HG03558 (cell line): ENCODE data around the gene ZP3.
"Not testable (repeated sequence)": the region's sequence is repeated elsewhere in the genome, so short reads cannot be mapped to it uniquely, and the experiment has no call there.

ENCODE experiments used
- ATAC-seq: cut with Tn5 transposase; IDR thresholded peaks from one replicate; pipeline ENCODE4 v1.9.1; 2021; ENCODE audit warnings: moderate number of reproducible peaks; ENCODE audit not compliant: unreplicated experiment; ENCODE audit errors: extremely low read depth

Gene ZP3

DNA sequence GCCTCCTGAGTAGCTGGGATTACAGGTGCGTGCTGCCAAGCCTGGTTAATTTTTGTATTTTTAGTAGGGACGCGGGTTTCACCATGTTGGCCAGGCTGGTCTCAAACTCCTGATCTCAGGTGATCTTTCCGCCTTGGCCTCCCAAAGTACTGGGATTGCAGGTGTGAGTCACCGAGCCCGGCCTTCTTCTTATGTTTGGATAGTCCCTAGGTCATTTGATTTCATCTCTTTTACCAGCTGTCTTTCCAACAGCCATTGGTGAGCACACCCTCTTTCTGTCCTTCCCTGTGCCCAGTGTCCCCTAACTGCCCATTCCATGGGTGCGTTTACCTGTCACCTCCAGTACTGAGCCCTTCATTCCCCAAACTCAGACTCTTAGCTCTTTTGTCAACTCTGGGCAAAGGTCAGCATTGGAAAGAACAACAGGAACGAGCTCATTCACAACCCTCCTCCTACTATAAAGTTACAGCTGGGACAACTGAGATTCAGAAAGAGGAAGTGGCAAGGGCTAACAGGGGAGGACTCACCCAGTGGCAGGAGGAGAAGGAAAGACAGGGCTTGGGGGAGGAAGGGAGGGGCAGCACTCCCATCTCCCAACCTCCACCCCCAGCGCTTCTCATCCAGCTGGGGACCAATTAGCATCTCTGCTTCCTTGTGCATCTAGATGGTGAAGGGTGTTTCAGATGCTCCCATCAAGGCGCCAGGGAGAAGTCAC lies 20.8 kb upstream of the ZP3 start:
- ATAC-seq, result no peak

DNA sequence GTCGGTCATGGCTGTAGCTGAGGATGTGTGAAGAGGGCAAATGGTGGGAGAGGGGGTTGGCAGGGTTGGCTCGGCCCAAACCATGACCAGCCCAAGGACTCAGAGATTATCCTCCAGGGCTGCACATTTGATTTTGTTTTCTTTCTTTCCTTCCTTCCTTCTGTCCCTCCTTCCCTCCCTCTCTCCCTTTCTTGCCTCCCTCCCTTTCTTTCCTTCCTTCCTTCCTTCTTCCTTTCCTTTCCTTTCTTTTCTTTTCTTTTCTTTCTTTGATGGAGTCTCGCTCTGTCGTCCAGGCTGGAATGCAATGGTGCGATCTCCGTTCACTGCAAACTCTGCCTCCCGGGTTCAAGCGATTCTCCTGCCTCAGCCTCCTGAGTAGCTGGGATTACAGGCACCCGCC lies 19.0 kb upstream of the ZP3 start:
- ATAC-seq, result no peak

DNA sequence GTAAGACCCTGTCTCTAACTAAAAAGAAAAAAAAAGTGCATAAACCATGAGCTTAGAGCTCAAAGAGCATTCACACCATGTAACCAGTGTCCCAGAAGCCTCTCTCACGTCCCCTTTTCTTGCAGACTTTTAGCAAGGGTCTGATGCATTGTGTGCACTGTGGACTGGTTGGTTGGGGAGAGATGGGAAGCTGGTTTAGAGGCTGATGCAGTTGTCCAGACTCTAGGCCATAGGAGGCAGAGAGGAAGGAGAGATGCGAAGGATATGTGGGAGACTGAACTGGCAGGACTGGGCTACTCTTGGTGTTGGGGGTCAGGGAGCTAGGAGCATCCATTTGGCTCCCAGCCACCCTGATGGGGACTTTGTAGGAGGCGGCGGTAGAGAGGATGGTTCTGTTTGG lies 17.0 kb upstream of the ZP3 start:
- ATAC-seq, result no peak

DNA sequence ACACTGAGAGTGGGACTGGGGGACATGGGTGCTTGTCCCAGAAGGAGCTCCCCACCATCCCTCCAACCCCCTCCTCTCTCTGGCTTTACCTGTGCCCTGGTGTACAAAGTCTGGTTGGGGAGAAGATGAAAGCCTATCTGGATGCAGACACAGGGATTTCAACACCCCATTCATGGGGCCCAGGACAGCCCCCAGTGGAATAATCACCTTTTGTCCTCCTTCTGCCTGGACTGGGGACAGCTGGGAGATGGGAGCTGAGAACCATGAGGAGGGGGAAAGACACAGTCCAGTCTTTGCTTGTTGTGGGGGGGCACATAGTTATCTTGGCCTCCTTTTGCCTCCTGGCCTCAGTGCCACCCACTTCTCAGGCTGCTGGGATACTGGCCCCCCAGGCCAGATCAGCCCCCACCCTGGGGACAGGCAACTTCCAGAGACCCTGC lies 16.6 kb upstream of the ZP3 start:
- no peak for ATAC-seq

- no peak for ATAC-seq
Observed at GRCh38 chr7:76409537-76409936, 15.2 kb upstream of the ZP3 start, which contains the start of gene SSC4D. Gene SSC4D, minus strand, starts transcription at chr7:76409697. Its CDS starts 5,258 bp downstream, at chr7:76404439.

DNA sequence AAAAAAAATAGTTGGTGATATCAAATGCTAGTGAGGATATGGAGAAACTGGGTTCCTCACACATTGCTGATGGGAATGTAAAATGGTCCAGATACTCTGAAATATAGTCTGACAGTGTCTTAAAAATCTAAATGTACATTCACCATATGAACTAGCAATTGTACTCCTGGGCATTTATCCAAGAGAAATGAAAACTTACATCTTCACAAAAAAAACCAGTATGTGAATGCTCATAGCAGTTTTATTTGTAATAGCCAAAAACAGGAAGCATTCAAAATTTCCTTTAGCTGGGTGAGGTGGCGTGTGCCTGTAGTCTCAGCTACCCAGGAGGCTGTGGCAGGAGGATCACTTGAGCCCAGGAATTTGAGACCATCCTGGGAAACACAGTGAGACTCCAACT lies 13.1 kb upstream of the ZP3 start:
- ATAC-seq, result no peak

DNA sequence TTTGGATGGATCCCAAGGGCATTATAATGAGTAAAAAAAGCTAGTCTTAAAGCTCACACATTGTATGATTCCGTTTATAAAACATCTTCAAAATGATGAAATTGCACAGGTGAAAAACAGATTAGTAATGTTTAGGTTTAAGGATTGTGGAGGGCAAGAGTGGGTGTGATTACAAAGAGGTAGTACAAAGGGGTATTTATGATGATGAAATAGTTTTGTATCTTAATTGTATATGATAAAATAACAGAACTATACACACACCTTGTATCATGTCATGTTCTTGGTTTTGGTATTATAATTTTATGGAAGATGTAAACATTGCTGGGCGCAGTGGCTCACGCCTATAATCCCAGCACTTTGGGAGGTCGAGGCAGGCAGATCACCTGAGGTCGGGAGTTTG lies 12.5 kb upstream of the ZP3 start:
- ATAC-seq, result no peak

GRCh38 chr7:76417654-76418310 lies 7.0 kb upstream of the ZP3 start:
- ATAC-seq, result not testable (repeated sequence)

GRCh38 chr7:76421097-76421496 lies 3.7 kb upstream of the ZP3 start:
- ATAC-seq, result not testable (repeated sequence)

GRCh38 chr7:76423666-76424412 lies 911 bp upstream of the ZP3 start:
- ATAC-seq, result no peak

DNA sequence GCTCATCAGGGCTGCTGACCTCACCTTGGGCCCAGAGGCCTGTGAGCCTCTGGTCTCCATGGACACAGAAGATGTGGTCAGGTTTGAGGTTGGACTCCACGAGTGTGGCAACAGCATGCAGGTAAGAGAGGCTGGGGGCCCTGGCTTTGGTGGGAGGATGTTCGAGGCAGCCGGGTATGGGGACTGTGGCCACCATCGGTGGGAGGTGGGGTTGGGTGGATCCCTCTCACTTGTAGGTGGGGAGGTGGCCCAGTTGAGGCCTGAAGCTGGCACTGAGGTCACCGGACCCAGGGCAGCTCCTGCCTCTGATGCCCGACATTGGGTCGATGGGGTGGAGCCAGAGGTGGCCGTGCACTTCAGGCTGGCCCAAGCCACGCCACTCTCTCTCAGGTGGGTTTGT lies 406 bp downstream of the ZP3 start:
- no peak for ATAC-seq

DNA sequence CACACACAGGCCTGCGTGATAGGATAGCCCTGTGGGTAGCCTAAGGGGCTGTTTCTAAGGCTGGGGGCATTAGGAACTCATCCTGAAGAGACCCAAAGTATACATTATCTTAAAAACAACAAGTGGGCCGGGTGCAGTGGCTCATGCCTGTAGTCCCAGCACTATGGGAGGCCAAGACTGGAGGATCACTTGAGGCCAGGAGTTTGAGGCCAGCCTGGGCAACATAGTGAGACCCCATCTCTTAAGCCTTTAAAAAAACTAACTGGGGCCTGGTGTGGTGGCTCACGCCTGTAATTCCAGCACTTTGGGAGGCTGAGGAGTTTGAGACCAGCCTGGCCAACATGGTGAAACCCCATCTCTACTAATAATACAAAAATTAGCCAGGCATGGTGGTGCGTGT lies 808 bp downstream of the ZP3 start:
- not testable (repeated sequence) for ATAC-seq

GRCh38 chr7:76426246-76426645 lies 1.5 kb downstream of the ZP3 start:
- no peak for ATAC-seq

DNA sequence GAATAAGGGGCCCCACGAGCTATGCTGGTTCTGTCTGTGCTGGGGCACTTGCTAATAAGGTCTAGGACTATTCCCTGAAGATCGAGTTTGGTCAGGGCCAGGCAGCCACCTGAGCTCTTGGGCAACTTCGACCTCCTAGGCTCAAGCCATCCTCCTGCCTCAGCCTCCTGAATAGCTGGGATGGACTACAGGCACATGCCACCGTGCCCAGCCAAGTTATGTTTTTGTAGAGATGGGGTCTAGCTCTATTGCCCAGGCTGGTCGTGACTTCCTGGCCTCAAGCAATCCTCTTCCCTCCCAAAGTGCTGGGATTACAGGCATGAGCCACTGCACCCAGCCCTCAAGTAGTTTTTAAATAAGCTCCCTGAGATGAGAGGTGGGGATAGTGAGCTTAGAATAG lies 2.9 kb downstream of the ZP3 start:
- no peak for ATAC-seq

- ATAC-seq, result no peak
Observed at GRCh38 chr7:76428149-76428823, 3.5 kb downstream of the ZP3 start.

DNA sequence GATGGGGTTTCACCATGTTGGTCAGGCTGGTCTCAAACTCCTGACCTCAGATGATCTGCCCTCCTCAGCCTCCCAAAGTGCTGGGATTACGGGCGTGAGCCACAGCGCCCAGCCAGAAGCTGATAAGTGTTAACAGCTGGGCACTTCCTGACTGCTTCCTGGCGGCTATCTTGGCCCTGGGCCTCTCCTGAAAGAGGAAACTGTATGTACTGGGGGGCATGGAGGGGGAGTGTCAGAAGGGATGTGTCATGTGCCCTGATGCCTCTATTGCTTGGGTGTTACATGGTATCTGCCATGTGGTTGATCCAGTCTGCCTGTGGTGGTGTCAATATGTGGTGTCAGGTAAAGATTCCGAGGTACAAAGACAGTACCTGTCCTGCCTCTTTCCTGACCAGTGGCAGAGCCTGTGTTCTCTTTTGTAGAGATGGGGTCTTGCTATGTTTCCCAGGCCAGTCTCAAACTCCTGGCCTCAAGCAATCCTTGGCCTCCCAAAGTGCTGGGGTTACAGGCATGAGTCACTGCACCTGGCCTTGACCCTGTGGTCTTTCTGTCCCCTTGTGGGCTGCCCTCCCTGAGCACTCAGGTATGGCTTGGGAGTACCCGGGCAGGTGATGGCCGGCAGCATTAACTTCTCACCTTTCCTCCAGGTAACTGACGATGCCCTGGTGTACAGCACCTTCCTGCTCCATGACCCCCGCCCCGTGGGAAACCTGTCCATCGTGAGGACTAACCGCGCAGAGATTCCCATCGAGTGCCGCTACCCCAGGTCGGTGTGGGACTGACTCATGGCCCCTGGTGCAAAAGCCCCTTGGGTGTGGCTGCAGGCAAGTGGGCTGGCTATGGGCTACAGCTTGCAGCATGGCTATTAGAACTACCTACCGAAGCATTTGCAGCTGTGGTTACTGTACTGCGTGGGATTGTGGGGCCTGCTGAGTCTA lies 4.4 kb downstream of the ZP3 start:
- ATAC-seq, result no peak

DNA sequence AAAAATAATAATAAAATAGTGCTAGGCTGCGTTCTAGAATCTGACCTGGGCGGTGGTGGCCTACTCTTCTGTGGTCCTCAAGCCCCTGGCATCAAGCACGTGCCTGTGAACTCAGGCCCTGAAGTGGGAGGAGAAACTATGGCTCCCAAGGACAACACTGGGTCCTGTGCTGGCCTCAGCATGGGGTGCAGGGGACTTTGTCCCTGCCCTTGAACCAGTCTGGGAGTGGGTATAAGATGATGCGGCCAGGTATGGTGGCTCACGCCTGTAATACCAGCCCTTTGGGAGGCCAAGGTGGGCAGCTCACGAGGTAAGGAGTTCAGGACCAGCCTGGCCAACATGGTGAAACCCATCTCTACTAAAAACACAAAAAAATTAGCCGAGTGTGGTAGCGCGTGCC lies 5.5 kb downstream of the ZP3 start:
- no peak for ATAC-seq

- no peak for ATAC-seq
Observed at GRCh38 chr7:76430836-76431235, 6.1 kb downstream of the ZP3 start.

DNA sequence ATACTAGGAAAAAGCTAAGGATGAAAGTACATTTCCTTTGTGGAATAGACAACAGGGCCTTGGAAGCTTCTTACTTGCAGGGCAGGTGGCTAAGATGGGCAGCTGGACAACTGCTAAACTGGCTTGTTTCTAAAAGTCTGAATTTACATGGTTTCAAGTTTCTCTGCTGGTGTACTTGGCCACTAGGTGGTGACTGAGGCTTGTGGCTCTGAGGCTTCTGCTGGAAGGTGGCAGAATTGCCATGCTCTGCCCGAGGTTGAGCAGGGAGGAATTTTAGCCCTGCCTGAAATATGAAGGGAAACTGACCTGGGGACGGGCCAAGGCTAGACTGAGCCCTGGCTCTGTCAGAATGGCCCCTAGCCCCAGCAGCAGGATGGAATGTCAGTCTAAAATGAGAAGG lies 13.1 kb downstream of the ZP3 start:
- peak; percentile 71 for ATAC-seq
